ENCODE measurements around the gene APCDD1L.
A peak's percentile ranks its signal among the peaks of the same experiment; 100 is the strongest.

Gene APCDD1L

GRCh38 chr20:58556961-58557360 is 41.8 kb upstream of the APCDD1L start:
- TF ChIP-seq REST (IDR thresholded peaks at IDR 0.05; ENCODE audit: insufficient read depth in 1 of 2, low read depth in 2 of 2, low read length in 2 of 2) (no peak), SIN3A (IDR thresholded peaks at IDR 0.05; ENCODE audit: borderline replicate concordance, insufficient read depth, low read length) (no peak), POLR2AphosphoS5 (IDR thresholded peaks at IDR 0.05; ENCODE audit: low read depth, low read length) (no peak)

GRCh38 chr20:58555078-58555765 is 40.0 kb upstream of the APCDD1L start:
- TF ChIP-seq TAF1 (IDR thresholded peaks at IDR 0.05; ENCODE audit: borderline replicate concordance, insufficient read depth, low read length), result no peak

- no peak for TF ChIP-seq FOXP2 (optimal IDR thresholded peaks at IDR 0.05; ENCODE audit: borderline replicate concordance, extremely low read depth, extremely low read length, insufficient read depth)
- TF ChIP-seq REST (IDR thresholded peaks at IDR 0.05; ENCODE audit: insufficient read depth in 1 of 2, low read depth in 2 of 2, low read length in 2 of 2), result no peak
- no peak for TF ChIP-seq POLR2AphosphoS5 (IDR thresholded peaks at IDR 0.05; ENCODE audit: low read depth, low read length)
- no peak for TF ChIP-seq SIN3A (IDR thresholded peaks at IDR 0.05; ENCODE audit: borderline replicate concordance, insufficient read depth, low read length)
- no peak for TF ChIP-seq TAF1 (IDR thresholded peaks at IDR 0.05; ENCODE audit: borderline replicate concordance, insufficient read depth, low read length)
Measured at GRCh38 chr20:58554541-58554940, 39.3 kb upstream of the APCDD1L start.

- TF ChIP-seq FOXP2 (optimal IDR thresholded peaks at IDR 0.05; ENCODE audit: borderline replicate concordance, extremely low read depth, extremely low read length, insufficient read depth), result no peak
Measured at GRCh38 chr20:58553841-58554240, 38.6 kb upstream of the APCDD1L start.

- TF ChIP-seq POLR2AphosphoS5 (IDR thresholded peaks at IDR 0.05; ENCODE audit: low read depth, low read length) (no peak), TAF1 (IDR thresholded peaks at IDR 0.05; ENCODE audit: borderline replicate concordance, insufficient read depth, low read length) (peak; percentile 31; the same call in 1 of the 2 replicates)
Measured at GRCh38 chr20:58553166-58553696, 38.0 kb upstream of the APCDD1L start.

- TF ChIP-seq TAF1 (IDR thresholded peaks at IDR 0.05; ENCODE audit: borderline replicate concordance, insufficient read depth, low read length) (no peak), REST (IDR thresholded peaks at IDR 0.05; ENCODE audit: insufficient read depth in 1 of 2, low read depth in 2 of 2, low read length in 2 of 2) (no peak), POLR2AphosphoS5 (IDR thresholded peaks at IDR 0.05; ENCODE audit: low read depth, low read length) (no peak), SIN3A (IDR thresholded peaks at IDR 0.05; ENCODE audit: borderline replicate concordance, insufficient read depth, low read length) (no peak), FOXP2 (optimal IDR thresholded peaks at IDR 0.05; ENCODE audit: borderline replicate concordance, extremely low read depth, extremely low read length, insufficient read depth) (no peak)
Measured at GRCh38 chr20:58552366-58552934, 37.3 kb upstream of the APCDD1L start.

GRCh38 chr20:58551631-58552030 is 36.4 kb upstream of the APCDD1L start:
- no peak for TF ChIP-seq POLR2AphosphoS5 (IDR thresholded peaks at IDR 0.05; ENCODE audit: low read depth, low read length)
- TF ChIP-seq SIN3A (IDR thresholded peaks at IDR 0.05; ENCODE audit: borderline replicate concordance, insufficient read depth, low read length), result no peak
- no peak for TF ChIP-seq FOXP2 (optimal IDR thresholded peaks at IDR 0.05; ENCODE audit: borderline replicate concordance, extremely low read depth, extremely low read length, insufficient read depth)
- TF ChIP-seq TAF1 (IDR thresholded peaks at IDR 0.05; ENCODE audit: borderline replicate concordance, insufficient read depth, low read length), result no peak
- TF ChIP-seq REST (IDR thresholded peaks at IDR 0.05; ENCODE audit: insufficient read depth in 1 of 2, low read depth in 2 of 2, low read length in 2 of 2), result no peak

Measured in PFSK-1 (cell line).